GM12865 (cell line): ENCODE measurements around the gene ZNF892.
"Not testable (repeated sequence)": the region's sequence is repeated elsewhere in the genome, so short reads cannot be mapped to it uniquely, and the experiment has no call there.

Experiments
- DNase-seq: peaks from one replicate; pipeline ENCODE4 v3.0.0; 2010; ENCODE audit warnings: low read depth
- H3K4me3 ChIP-seq: 2 replicates; pipeline ENCODE4 v1.5.1; 2011; ENCODE audit warnings: mild to moderate bottlenecking, low read depth, low read length, control low read depth
- CTCF ChIP-seq: IDR thresholded peaks from 2 replicates; pipeline ENCODE4 v1.5.1; 2011; ENCODE audit warnings: low read length, control low read depth, low read depth, inconsistent platforms; ENCODE audit not compliant: insufficient read depth; ENCODE audit errors: missing control alignments

The ZNF892 gene

GRCh38 chr2:95240556-95240955 is 33.2 kb downstream of the ZNF892 start:
- no peak for TF ChIP-seq CTCF
- no peak for DNase-seq
- H3K4me3 ChIP-seq: no peak overlapping the region

- not testable (repeated sequence) for DNase-seq, H3K4me3 ChIP-seq
Measured at GRCh38 chr2:95242084-95242483, 34.8 kb downstream of the ZNF892 start.
